Mucosa of descending colon (tissue), 3 donors: ENCODE data around the gene RALGPS2. TPM values are rescaled to one million over a fixed set of nuclear protein-coding genes. Genes with fewer than 3 reads are reported as not detected.

Experiments
- ATAC-seq: fragments of 200-7000 bp; cut with Tn5 transposase; one replicate; pipeline ENCODE4 v1.9.1; 2020; ENCODE audit warnings: mild to moderate bottlenecking, moderate library complexity
- DNase-seq, 3 donors: peaks; one replicate each; pipeline ENCODE4 v3.0.0-alpha.2; 2020
- H3K36me3 ChIP-seq: fragments of 200-600 bp; one replicate; pipeline ENCODE4 v1.8.0; 2021; ENCODE audit warnings: low read depth, mild to moderate bottlenecking
- H3K4me1 ChIP-seq: fragments of 200-600 bp; one replicate; pipeline ENCODE4 v1.8.0; 2021; ENCODE audit warnings: low read depth, mild to moderate bottlenecking
- H3K4me3 ChIP-seq: fragments of 200-600 bp; one replicate; pipeline ENCODE4 v1.8.0; 2021; ENCODE audit warnings: mild to moderate bottlenecking
- H3K9me3 ChIP-seq: fragments of 200-600 bp; one replicate; pipeline ENCODE4 v1.8.0; 2021; ENCODE audit warnings: mild to moderate bottlenecking
- CTCF ChIP-seq: fragments of 200-600 bp; IDR thresholded peaks from one replicate; pipeline ENCODE4 v1.8.0; 2022; ENCODE audit warnings: antibody characterized with exemption, mild to moderate bottlenecking
- intact Hi-C, 2 donors: fragments of 100-400 bp; cut with DNase I in 1 of 2; cut with micrococcal nuclease in 1 of 2; formaldehyde crosslinking; loops; one replicate each; pipeline versions ENCODE4 v1.11.0 to v1.11.1; 2022; cut with DNase I, micrococcal nuclease
- total RNA-seq, 3 donors: library from RNA; stranded (reverse); fragmentation: NEBNext Ultra II Directional in 2 of 3; extraction: Animal tissue kit (Norgen Biotek cat#: 25700) in 2 of 3; gene quantifications; one replicate each; pipeline versions ENCODE4 v1.2.1 to v1.2.4, GENCODE V29; 2021 to 2023
- donor health status: DM: no; HTN: no; CAD: no; lungs with moderate emphysema.
- donor health status: DM: no; HTN: no; CAD: no.
- donor health status: DM: no; HTN: yes; CAD: no.

RALGPS2 gene
- total RNA-seq, 3 donors from 2014 or later = 25.9 to 49.9 (median 36.4) TPM

GRCh38 chr1:178862864-178863263 is 137.8 kb downstream of the RALGPS2 start:
- intact Hi-C loops = loop anchor here in 1 of 2 donors (10.0 kb wide), 1 partner anchor 72 kb away; no protein-coding TSS in a partner anchor
- H3K4me3 ChIP-seq = no peak overlapping the region
- no peak for TF ChIP-seq CTCF
- peaks cover 6% of the 10 kb centered on the region for H3K4me1 ChIP-seq
- no peaks in the 10 kb centered on the region for H3K36me3 ChIP-seq
- no peak for ATAC-seq
- H3K9me3 ChIP-seq = no peaks in the 10 kb centered on the region
- no peak for DNase-seq

GRCh38 chr1:178864326-178864725 is 139.3 kb downstream of the RALGPS2 start:
- H3K36me3 ChIP-seq = no peaks in the 10 kb centered on the region
- no peak for TF ChIP-seq CTCF
- intact Hi-C loops = loop anchor here in 1 of 2 donors (10.0 kb wide), 1 partner anchor 70 kb away; no protein-coding TSS in a partner anchor
- ATAC-seq (peak; percentile 69), DNase-seq (no peak)
- no peaks in the 10 kb centered on the region for H3K9me3 ChIP-seq
- peaks cover 6% of the 10 kb centered on the region for H3K4me1 ChIP-seq
- no peak overlapping the region for H3K4me3 ChIP-seq

- DNase-seq (peak in 1 of 3 donors; percentile 18), ATAC-seq (peak; percentile 87)
- intact Hi-C loops = loop anchor here in 1 of 2 donors (10.0 kb wide), 1 partner anchor 67 kb away; no protein-coding TSS in a partner anchor
- Histone ChIP-seq H3K9me3 (no peaks in the 10 kb centered on the region), H3K4me3 (no peak overlapping the region), H3K36me3 (no peaks in the 10 kb centered on the region), H3K4me1 (peaks cover 15% of the 10 kb centered on the region)
- no peak for TF ChIP-seq CTCF
These were observed 142.6 kb downstream of the RALGPS2 start for GRCh38 chr1:178867670-178868069.

GRCh38 chr1:178868706-178869105 is 143.7 kb downstream of the RALGPS2 start:
- no peak overlapping the region for H3K4me3 ChIP-seq
- no peaks in the 10 kb centered on the region for H3K9me3 ChIP-seq
- TF ChIP-seq CTCF = no peak
- ATAC-seq = no peak
- H3K4me1 ChIP-seq = peaks cover 15% of the 10 kb centered on the region
- DNase-seq = no peak
- intact Hi-C loops = loop anchor here in 1 of 2 donors (10.0 kb wide), 1 partner anchor 66 kb away; no protein-coding TSS in a partner anchor
- H3K36me3 ChIP-seq = no peaks in the 10 kb centered on the region

GRCh38 chr1:178869119-178869697 is 144.2 kb downstream of the RALGPS2 start:
- intact Hi-C loops = loop anchor here in 1 of 2 donors (10.0 kb wide), 1 partner anchor 66 kb away; no protein-coding TSS in a partner anchor
- ATAC-seq (no peak), DNase-seq (no peak)
- Histone ChIP-seq H3K4me1 (peaks cover 15% of the 10 kb centered on the region), H3K36me3 (no peaks in the 10 kb centered on the region), H3K4me3 (no peak overlapping the region), H3K9me3 (no peaks in the 10 kb centered on the region)
- no peak for TF ChIP-seq CTCF
